Measurements from ENCODE around the gene FAM168A.

Gene FAM168A

GRCh38 chr11:73401924-73402833 is 195.7 kb downstream of the FAM168A start:
- Histone ChIP-seq H3K79me2 (ENCODE audit: low read length) (no peaks in the 10 kb centered on the region), H3K36me3 (replicated peaks; ENCODE audit: insufficient read depth, low read length) (no peaks in the 10 kb centered on the region), H3K4me2 (ENCODE audit: low read depth, low read length) (no peak overlapping the region), H3K9ac (ENCODE audit: low read length) (no peak overlapping the region), H3F3A (ENCODE audit: insufficient read depth, low read length) (no peaks in the 10 kb centered on the region), H3K27ac (ENCODE audit: low read length) (no peak overlapping the region), H3K4me3 (ENCODE audit: low read length) (no peak overlapping the region), H3K27me3 (replicated peaks; ENCODE audit: insufficient read depth, low read length) (no peaks in the 10 kb centered on the region), H3K9me2 (replicated peaks; ENCODE audit: insufficient read depth, low read length) (no peaks in the 10 kb centered on the region), H3K9me3 (replicated peaks; ENCODE audit: insufficient read depth, low read length) (no peaks in the 10 kb centered on the region), H4K20me1 (ENCODE audit: insufficient read depth, low read length) (no peaks in the 10 kb centered on the region), H2AFZ (ENCODE audit: low read length) (no peak overlapping the region), H3K4me1 (ENCODE audit: low read length) (no peaks in the 10 kb centered on the region)
- no peak for DNase-seq
- TF ChIP-seq CTCF (IDR thresholded peaks at IDR 0.05; ENCODE audit: low read length) (no peak), EZH2phosphoT487 (IDR thresholded peaks at IDR 0.05; ENCODE audit: low read length) (no peak), EZH2 (optimal IDR thresholded peaks at IDR 0.05; ENCODE audit: low read depth, low read length) (no peak)

- no peaks in the 10 kb centered on the region for H3F3A ChIP-seq (ENCODE audit: insufficient read depth, low read length)
- H3K9ac ChIP-seq (ENCODE audit: low read length) = no peak overlapping the region
- no peak overlapping the region for H3K27ac ChIP-seq (ENCODE audit: low read length)
- DNase-seq = no peak
- TF ChIP-seq EZH2phosphoT487 (IDR thresholded peaks at IDR 0.05; ENCODE audit: low read length) (no peak), CTCF (IDR thresholded peaks at IDR 0.05; ENCODE audit: low read length) (no peak), EZH2 (optimal IDR thresholded peaks at IDR 0.05; ENCODE audit: low read depth, low read length) (no peak)
- H4K20me1 ChIP-seq (ENCODE audit: insufficient read depth, low read length) = no peaks in the 10 kb centered on the region
- no peaks in the 10 kb centered on the region for H3K27me3 ChIP-seq (replicated peaks; ENCODE audit: insufficient read depth, low read length)
- H3K4me1 ChIP-seq (ENCODE audit: low read length) = no peaks in the 10 kb centered on the region
- no peak overlapping the region for H2AFZ ChIP-seq (ENCODE audit: low read length)
- H3K4me3 ChIP-seq (ENCODE audit: low read length) = no peak overlapping the region
- no peak overlapping the region for H3K4me2 ChIP-seq (ENCODE audit: low read depth, low read length)
- H3K9me3 ChIP-seq (replicated peaks; ENCODE audit: insufficient read depth, low read length) = no peaks in the 10 kb centered on the region
- H3K36me3 ChIP-seq (replicated peaks; ENCODE audit: insufficient read depth, low read length) = no peaks in the 10 kb centered on the region
- no peaks in the 10 kb centered on the region for H3K9me2 ChIP-seq (replicated peaks; ENCODE audit: insufficient read depth, low read length)
- H3K79me2 ChIP-seq (ENCODE audit: low read length) = no peaks in the 10 kb centered on the region
These were observed 196.5 kb downstream of the FAM168A start for GRCh38 chr11:73401217-73401923.

GRCh38 chr11:73400293-73400692 is 197.6 kb downstream of the FAM168A start:
- Histone ChIP-seq H3F3A (ENCODE audit: insufficient read depth, low read length) (no peaks in the 10 kb centered on the region), H3K4me2 (ENCODE audit: low read depth, low read length) (no peak overlapping the region), H3K79me2 (ENCODE audit: low read length) (no peaks in the 10 kb centered on the region), H3K36me3 (replicated peaks; ENCODE audit: insufficient read depth, low read length) (no peaks in the 10 kb centered on the region), H3K27ac (ENCODE audit: low read length) (no peak overlapping the region), H3K27me3 (replicated peaks; ENCODE audit: insufficient read depth, low read length) (no peaks in the 10 kb centered on the region), H3K4me1 (ENCODE audit: low read length) (no peaks in the 10 kb centered on the region), H2AFZ (ENCODE audit: low read length) (no peak overlapping the region), H4K20me1 (ENCODE audit: insufficient read depth, low read length) (no peaks in the 10 kb centered on the region), H3K9me2 (replicated peaks; ENCODE audit: insufficient read depth, low read length) (no peaks in the 10 kb centered on the region), H3K9me3 (replicated peaks; ENCODE audit: insufficient read depth, low read length) (no peaks in the 10 kb centered on the region), H3K4me3 (ENCODE audit: low read length) (no peak overlapping the region), H3K9ac (ENCODE audit: low read length) (no peak overlapping the region)
- no peak for DNase-seq
- no peak for TF ChIP-seq EZH2phosphoT487 (IDR thresholded peaks at IDR 0.05; ENCODE audit: low read length)
- TF ChIP-seq EZH2 (optimal IDR thresholded peaks at IDR 0.05; ENCODE audit: low read depth, low read length) = no peak
- TF ChIP-seq CTCF (IDR thresholded peaks at IDR 0.05; ENCODE audit: low read length) = no peak
